ENCODE data around the gene PITPNC1. TPM values are rescaled to one million over a fixed set of nuclear protein-coding genes. Genes with fewer than 3 reads are reported as not detected.

The PITPNC1 gene
- total RNA-seq, 1 experiment from 2014 or later, result 37.5 TPM

DNA sequence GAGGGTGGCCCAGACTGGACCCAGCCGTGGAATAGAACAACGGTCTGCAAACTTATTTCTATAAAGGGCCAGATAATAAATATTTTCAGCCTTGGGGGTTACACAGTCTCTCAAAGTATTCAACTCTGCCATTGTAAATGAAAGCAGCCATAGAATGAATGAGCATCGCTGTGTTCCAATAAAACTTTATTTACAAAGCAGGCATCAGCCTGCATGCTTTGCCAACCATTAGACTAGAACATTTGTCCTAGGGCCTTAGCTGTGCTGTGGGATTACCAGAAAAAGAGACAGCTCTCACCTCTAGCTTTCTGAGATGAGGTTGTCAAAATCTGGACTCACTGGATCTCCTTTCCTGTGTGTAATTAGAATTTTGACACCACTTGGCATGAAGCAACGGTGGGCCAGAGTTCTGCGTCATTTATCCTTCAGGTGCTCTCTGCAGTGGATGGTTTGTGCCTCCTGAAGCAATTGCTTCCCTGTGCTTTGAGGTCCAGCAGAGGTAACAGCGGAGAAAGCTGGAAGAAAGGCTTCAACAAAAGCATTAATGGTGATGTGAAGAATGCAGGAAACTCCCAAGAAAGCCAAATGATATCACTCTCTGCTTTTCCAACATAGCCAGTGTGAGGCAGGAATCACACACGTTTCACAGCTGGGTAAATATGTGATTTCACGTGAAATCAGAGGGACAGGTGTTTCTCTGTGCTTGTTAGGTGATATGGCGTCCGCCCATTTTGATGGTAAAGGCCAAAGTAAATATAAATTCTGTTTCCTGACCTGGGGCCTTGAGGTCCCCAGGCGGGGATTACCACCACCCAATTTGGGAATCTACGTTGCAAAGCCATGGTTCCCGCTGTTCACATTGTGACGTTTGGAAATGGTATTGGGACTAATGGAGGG, 148.4 kb downstream of the PITPNC1 start:
- Histone ChIP-seq H3K23me2 (ENCODE audit: insufficient read length, low read depth, low read length, poor library complexity, severe bottlenecking) (no peaks in the 10 kb centered on the region), H3K4me2 (ENCODE audit: insufficient read depth, insufficient read length, low read length) (no peak overlapping the region), H4K20me1 (ENCODE audit: control insufficient read depth, insufficient read depth, insufficient read length) (no peaks in the 10 kb centered on the region), H3K27me3 (ENCODE audit: insufficient read depth, low read length) (no peaks in the 10 kb centered on the region), H3K56ac (ENCODE audit: insufficient read length, low read depth, low read length) (no peak overlapping the region), H3K27ac (ENCODE audit: insufficient read length, low read depth, low read length) (no peak overlapping the region), H2BK20ac (ENCODE audit: low read depth, low read length, poor library complexity, severe bottlenecking) (no peak overlapping the region), H2AK5ac (ENCODE audit: insufficient read length, low read length) (no peak overlapping the region), H2BK15ac (ENCODE audit: low read depth, low read length) (no peak overlapping the region), H2BK5ac (ENCODE audit: insufficient read length, low read length) (no peak overlapping the region), H4K5ac (ENCODE audit: insufficient read length, low read depth, low read length) (no peak overlapping the region), H4K8ac (replicated peaks; ENCODE audit: insufficient read length, low read depth, low read length) (no peak overlapping the region), H3K18ac (ENCODE audit: insufficient read length, low read depth, low read length) (no peak overlapping the region), H3K79me2 (ENCODE audit: insufficient read depth, low read length) (no peaks in the 10 kb centered on the region; the same call in 1 of the 2 replicates), H2BK120ac (ENCODE audit: low read depth, low read length, poor library complexity, severe bottlenecking) (no peak overlapping the region), H3K23ac (ENCODE audit: insufficient read length, low read depth, low read length) (no peak overlapping the region), H3K79me1 (ENCODE audit: insufficient read depth, low read depth, low read length, poor library complexity, severe bottlenecking) (no peaks in the 10 kb centered on the region), H4K91ac (ENCODE audit: insufficient read length, low read depth, low read length) (no peak overlapping the region), H3K9me3 (ENCODE audit: control insufficient read depth, low read depth, low read length) (no peaks in the 10 kb centered on the region), H3K4ac (ENCODE audit: low read depth, low read length) (no peak overlapping the region), H3K14ac (ENCODE audit: insufficient read depth, low read length) (no peak overlapping the region), H3K9ac (ENCODE audit: extremely low read depth, insufficient read length, low read length) (no peak overlapping the region), H2AFZ (ENCODE audit: low read length) (no peak overlapping the region), H3T11ph (ENCODE audit: low read length) (no peak overlapping the region), H3K4me1 (ENCODE audit: insufficient read depth, low read length) (peaks cover 11% of the 10 kb centered on the region), H2BK12ac (ENCODE audit: insufficient read length, low read depth, low read length) (no peak overlapping the region)
- Mint-ChIP-seq H3K27me3 (ENCODE audit: low read depth) (no peaks in the 10 kb centered on the region), H3K27ac (peak overlapping the region in 2 of 3 experiments; percentile 46 to 67; a peak in 1 of 7 replicates), H3K9me3 (no peaks in the 10 kb centered on the region), H3K4me3 (no peak overlapping the region), H3K4me1 (peaks cover 59 to 61% of the 10 kb centered on the region in 2 experiments), H3K36me3 (ENCODE audit: insufficient read depth in 1 of 3, low read depth in 3 of 3) (no peaks in the 10 kb centered on the region)
- TF ChIP-seq, protein P1, sequence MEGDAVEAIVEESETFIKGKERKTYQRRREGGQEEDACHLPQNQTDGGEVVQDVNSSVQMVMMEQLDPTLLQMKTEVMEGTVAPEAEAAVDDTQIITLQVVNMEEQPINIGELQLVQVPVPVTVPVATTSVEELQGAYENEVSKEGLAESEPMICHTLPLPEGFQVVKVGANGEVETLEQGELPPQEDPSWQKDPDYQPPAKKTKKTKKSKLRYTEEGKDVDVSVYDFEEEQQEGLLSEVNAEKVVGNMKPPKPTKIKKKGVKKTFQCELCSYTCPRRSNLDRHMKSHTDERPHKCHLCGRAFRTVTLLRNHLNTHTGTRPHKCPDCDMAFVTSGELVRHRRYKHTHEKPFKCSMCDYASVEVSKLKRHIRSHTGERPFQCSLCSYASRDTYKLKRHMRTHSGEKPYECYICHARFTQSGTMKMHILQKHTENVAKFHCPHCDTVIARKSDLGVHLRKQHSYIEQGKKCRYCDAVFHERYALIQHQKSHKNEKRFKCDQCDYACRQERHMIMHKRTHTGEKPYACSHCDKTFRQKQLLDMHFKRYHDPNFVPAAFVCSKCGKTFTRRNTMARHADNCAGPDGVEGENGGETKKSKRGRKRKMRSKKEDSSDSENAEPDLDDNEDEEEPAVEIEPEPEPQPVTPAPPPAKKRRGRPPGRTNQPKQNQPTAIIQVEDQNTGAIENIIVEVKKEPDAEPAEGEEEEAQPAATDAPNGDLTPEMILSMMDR (conservative IDR thresholded peaks at IDR 0.05), result no peak
- WGBS (ENCODE audit: extremely low coverage, insufficient read length, low lambda C conversion rate), result no CpG with 5 or more reads among the region's 14 CpGs
- DNase-seq, result peak; percentile 19

All from H9 (cell line).